ENCODE measurements around the gene SCP2D1.

- TF ChIP-seq CTCF (IDR thresholded peaks at IDR 0.05) (no peak), POLR2A (IDR thresholded peaks at IDR 0.05) (no peak)
Measured at GRCh38 chr20:18840248-18840645, 26.7 kb downstream of the SCP2D1 start.
